Skin of body (tissue), 2 donors: ENCODE measurements around the gene ADCY7. TPM values are rescaled to one million over a fixed set of nuclear protein-coding genes. Genes with fewer than 3 reads are reported as not detected.

ENCODE experiments used
- DNase-seq: peaks from one replicate; lab custom pipeline; 2025; lab: John Stamatoyannopoulos, UW
- total RNA-seq: library from RNA; depleted of rRNA; stranded (reverse); fragments of >200 nt; gene quantifications from one replicate; pipeline ENCODE4 v1.2.3, GENCODE V29; 2014

Gene ADCY7
- total RNA-seq, 1 donor from 2014 or later = 13.6 TPM

GRCh38 chr16:50296807-50297206 lies 30.5 kb downstream of the ADCY7 start:
- DNase-seq = no peak

DNA sequence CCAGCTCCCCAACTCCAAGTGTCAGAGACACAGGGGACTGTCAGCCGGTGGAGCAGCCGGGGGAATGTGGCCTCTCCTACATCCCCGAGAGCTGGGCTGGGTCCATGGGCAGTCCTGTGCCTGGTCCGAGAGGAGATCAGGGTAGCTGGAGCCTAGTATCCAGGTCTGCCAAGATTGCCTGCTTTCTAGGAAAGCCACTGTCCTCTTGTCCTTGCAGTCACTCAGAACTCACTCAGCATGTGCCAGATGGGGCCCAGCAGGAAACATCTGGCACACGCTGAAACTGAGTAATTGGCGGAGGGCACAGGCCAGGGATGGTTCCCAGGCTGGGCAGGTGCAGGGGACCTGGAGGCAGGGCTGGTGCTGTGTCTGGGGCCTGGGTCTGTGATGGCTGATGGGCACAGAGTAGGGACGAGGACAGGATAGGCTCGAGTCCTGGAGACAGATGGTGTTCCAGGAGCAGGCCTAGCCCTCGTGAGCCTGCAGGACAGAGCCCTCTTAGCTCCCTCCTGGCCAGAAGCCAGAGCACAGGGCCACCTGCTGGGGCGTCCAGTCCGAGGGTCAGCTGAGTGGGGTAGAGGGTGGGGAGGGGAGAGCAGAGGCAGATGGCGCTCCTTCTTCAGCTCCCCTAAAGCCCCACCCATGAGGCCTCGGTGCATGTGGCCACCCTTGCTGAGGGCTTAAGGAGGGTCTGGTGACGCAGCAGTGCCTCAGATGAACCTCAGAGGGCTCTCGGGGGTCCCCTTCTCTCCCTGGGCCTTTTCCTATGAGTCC lies 31.1 kb downstream of the ADCY7 start:
- no peak for DNase-seq

DNA sequence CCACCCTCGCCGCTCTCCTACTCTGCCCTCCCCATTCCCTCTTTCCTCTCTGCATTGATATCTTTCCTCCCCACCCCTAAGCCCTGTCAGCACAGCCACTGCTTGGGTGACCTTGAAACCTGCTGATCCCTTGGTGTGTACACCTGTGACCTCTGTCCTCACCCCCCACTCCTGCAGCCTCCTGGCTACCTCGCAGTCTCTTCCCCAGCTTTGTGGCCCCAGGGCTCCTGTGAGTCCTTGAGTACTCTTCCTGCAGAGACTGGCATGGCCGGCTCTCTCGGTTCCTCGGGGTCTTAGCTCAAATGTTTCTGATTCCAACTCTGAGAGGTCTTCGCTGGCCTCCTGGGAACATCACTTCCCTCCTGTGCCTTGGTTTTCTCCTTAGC lies 31.7 kb downstream of the ADCY7 start:
- no peak for DNase-seq

- no peak for DNase-seq
These were observed 32.5 kb downstream of the ADCY7 start for GRCh38 chr16:50298591-50299507.

GRCh38 chr16:50299508-50300105 lies 33.3 kb downstream of the ADCY7 start:
- DNase-seq = no peak

DNA sequence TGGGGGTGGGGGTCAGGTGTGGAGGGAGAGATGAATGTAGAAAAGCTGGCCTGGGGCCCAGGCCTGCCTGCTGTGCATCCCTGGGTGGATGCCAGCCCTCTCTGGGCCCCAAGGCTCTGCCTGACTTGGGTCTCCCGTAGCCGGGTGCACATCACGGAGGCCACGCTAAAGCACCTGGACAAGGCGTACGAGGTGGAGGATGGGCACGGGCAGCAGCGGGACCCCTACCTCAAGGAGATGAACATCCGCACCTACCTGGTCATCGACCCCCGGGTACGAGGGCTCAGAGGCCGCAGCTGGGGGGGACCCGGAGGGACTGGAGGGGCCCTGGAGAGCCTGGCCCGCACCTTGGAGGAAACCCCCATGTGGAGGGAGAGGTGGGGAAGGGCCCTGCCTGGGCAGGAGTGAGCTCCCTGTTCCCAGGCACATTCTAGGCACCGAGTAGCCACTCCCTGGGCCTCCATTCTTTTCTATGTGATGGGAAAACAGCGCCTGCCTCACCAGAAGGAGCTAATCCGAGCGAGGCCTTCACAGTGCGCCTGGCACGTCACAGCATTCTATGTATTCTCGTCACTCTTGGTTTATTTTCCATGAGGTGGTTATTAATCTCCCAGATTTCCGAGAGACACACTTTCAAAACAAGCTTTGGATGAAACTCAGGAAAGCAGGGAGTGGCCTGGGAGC lies 34.7 kb downstream of the ADCY7 start:
- no peak for DNase-seq

GRCh38 chr16:50301626-50302471 lies 35.5 kb downstream of the ADCY7 start:
- DNase-seq = no peak

DNA sequence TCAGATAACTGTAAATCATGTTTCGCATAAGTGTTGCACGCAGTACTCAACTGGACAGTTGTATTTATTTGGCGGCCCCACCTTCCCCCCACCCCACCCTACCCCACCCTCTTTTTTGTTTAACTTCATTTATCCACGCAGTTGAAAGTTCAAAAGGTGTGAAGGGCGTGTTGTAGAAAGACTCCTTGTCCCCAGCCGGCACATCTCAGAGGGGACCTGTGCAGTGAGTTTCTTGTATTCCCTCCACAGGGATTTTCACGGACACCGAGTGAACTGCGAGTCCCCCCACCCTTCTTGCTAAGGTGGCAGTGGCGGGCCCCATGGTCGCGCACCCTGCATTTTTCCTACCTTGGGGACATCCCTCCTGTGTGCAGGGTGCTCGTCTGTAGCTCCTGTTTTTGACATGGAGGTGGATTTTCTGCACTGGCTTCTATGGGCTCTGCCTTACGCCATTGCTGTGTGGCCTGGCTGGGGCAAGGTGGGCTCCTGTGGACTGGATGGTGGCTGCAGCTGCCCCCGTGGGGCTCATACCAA lies 36.2 kb downstream of the ADCY7 start:
- DNase-seq = no peak

DNA sequence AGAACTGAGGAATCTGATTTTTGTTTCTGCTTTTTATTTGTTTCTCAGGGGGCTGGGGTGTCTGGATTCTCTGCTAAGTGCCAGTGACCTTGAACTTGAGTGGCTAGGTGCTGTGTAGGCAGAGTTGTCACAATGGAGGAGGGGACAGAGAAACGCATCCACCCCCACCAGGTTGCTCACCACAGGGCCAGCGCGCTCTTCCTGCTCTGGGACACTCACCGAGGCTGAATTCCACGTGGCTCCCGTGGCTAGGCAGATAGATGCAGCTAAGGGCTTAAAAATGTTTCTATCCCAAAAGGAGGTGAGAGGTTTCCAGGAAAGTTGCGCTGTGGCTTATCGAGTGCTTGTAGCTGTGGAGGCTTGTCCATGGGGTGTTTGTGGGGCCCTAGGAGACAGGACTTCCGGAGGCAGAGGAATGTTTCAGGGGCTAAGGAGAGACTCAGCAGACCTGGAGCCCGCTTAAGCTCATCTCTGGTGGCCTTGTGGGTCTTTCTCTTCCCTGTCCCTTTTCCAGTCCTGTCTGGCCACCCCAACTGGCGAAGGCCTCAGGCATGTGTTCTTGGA lies 36.8 kb downstream of the ADCY7 start:
- DNase-seq = no peak

DNA sequence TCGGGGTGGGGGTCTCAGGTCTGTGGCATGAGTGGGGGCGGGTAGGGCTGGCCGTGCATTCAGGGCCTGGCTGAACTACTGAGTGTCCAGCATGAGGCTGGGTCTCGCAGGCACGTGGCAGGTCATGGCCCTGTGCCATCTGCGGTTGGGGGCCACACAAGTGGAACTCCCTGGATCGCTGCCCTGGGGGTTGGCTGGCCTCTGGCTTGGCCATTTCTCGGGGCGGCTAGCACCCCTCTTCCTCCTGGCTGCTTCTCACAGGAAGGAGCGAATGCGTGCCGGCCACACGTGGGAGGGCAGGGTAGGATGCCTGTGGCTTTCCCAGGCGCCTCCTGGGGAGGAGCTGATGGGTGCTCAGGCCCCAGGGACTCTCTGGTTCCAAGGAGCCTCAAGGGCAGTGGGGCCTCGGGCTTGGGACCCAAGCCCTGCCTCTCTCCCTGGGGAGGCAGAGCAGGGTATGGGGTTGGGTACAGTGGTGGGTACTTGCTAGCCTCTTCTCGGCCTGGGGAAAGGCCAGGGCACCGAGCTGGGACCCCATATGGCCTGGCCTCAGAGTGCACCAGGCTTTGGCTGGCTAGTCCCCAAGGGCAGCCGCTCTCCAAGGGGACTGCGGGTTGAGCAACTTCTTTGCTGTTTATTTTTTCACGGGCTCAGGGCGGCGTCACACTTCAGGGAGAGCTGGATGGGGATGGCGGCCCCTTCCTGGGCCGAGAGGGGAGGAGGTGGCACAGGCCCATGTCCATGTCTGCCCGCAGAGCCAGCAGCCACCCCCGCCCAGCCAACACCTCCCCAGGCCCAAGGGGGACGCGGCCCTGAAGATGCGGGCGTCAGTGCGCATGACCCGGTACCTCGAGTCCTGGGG lies 37.5 kb downstream of the ADCY7 start:
- DNase-seq = no peak

- no peak for DNase-seq
These were observed 38.4 kb downstream of the ADCY7 start for GRCh38 chr16:50304467-50305440.

DNA sequence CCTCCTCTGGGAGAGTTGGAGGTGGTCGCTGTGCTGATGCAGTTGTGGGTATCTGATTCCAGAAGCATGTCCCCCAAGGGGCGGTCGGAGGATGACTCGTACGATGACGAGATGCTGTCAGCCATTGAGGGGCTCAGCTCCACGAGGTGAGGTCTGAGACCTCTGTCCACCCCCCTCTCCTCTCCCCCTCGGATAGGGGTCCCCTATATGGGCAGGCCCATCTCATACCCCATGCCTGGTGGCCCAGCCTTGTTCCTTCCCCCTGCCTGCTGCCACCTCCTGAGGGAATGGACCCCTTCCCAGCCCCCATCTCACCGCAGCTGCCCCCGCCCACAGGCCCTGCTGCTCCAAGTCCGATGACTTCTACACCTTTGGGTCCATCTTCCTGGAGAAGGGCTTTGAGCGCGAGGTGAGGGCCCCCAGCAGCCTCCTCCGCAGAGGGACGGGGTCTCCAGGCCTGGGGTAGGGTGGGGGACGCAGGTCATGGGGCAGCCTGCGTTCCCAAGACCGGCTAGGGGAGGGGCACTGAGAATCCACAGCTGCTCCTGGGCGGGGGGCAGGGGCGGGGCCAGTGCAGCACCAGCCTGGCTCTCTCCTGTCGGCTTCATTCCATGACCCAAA lies 39.2 kb downstream of the ADCY7 start:
- no peak for DNase-seq

- no peak for DNase-seq
These were observed 39.9 kb downstream of the ADCY7 start for GRCh38 chr16:50306287-50306686.

GRCh38 chr16:50308237-50308965 lies 42.0 kb downstream of the ADCY7 start:
- no peak for DNase-seq

- DNase-seq = no peak
These were observed 42.8 kb downstream of the ADCY7 start for GRCh38 chr16:50309156-50309526.

DNA sequence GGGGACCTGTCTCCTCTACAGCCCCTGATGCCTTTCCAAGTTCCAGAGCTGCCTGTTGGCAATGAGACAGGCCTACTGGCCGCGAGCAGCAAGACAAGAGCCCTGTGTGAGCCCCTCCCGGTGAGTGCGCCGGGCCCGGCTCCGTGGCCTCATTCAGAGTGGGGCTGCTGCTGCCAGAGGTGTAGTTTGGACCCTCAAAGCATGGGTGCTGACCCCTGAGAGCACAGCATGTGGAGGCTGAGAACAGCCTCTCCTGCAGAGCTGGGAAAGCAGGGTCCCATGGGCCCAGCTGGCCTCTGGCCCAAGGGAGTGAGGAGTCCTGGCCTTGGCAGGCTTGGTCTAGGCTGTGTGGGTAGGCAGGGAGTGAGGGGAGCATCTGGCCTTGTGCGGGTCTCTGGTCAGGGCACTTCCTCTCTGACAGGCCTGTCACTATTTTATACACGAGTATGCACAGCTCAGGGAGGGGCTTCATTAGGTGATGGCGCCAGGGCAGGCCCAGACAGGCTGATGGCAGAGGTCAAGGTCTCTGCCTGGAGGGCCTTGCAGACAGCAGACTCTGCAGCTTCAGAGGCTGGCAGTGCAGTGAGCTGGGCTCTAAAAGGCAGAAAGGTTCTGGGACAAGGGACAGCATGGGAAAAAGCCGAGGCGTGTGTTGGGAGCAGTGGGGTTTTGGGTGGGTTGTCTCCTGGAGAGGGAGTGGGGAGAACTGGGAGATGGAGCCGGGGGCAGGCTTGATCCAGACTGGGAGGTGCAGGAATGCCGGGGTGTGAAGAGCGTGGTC lies 43.4 kb downstream of the ADCY7 start:
- DNase-seq = no peak
